Transverse colon (tissue), 4 donors: ENCODE measurements around the gene DGKE. TPM values are rescaled to one million over a fixed set of nuclear protein-coding genes. Genes with fewer than 3 reads are reported as not detected.

ENCODE experiments used
- DNase-seq: peaks from one replicate; pipeline ENCODE4 v3.0.0-alpha.2; 2019
- H3K27ac ChIP-seq, 4 donors: fragments of 200-600 bp; sonication (generic); 2 replicates each; pipeline ENCODE4 v1.5.1; 2016 to 2018; ENCODE audit warnings: inconsistent platforms in 4 of 4
- H3K27me3 ChIP-seq: fragments of 200-600 bp; sonication (generic); 2 replicates; pipeline ENCODE4 v1.5.1; 2017; ENCODE audit warnings: inconsistent platforms
- H3K36me3 ChIP-seq, 4 donors: fragments of 200-600 bp; sonication (generic); 2 replicates each; pipeline ENCODE4 v1.5.1; 2017 to 2019; ENCODE audit warnings: inconsistent platforms in 4 of 4
- H3K4me1 ChIP-seq, 4 donors: fragments of 200-600 bp; sonication (generic); 2 replicates each; pipeline ENCODE4 v1.5.1; 2017 to 2020; ENCODE audit warnings: inconsistent platforms in 4 of 4
- H3K4me3 ChIP-seq, 4 donors: fragments of 200-600 bp; sonication (generic); 1 replicate in 1 of 4; 2 replicates in 3 of 4; pipeline versions ENCODE4 v1.5.1 to v1.6.1; 2017 to 2019; ENCODE audit warnings: inconsistent platforms in 4 of 4
- H3K9me3 ChIP-seq, 2 donors: fragments of 200-600 bp; sonication (generic); 2 replicates each; pipeline ENCODE4 v1.5.1; 2017 to 2019; ENCODE audit warnings: inconsistent platforms in 2 of 2
- EP300 ChIP-seq: sonication (generic); formaldehyde crosslinking; IDR thresholded peaks from one replicate; pipeline ENCODE4 v1.6.1; 2017; ENCODE audit warnings: antibody characterized with exemption, low read depth
- POLR2A ChIP-seq: fragments of 450-650 bp; IDR thresholded peaks from one replicate; pipeline ENCODE4 v1.6.1; 2016; ENCODE audit warnings: antibody characterized with exemption, mild to moderate bottlenecking, moderate library complexity
- POLR2AphosphoS5 ChIP-seq, 3 donors: sonication (generic); formaldehyde crosslinking; IDR thresholded peaks; one replicate each; pipeline ENCODE4 v1.6.1; 2016; ENCODE audit warnings: antibody characterized with exemption in 3 of 3
- WGBS, 2 donors: methylation state at CpG; one replicate each; pipeline ENCODE4 v1.1.5; 2018; ENCODE audit warnings: low coverage in 1 of 2; 5-methylcytosine and 5-hydroxymethylcytosine counted together
- in situ Hi-C, 4 donors: fragments of 200-750 bp; cut with MboI; loops; one replicate each; pipeline versions ENCODE4 v1.15.0 to v1.15.1; 2017; ENCODE audit warnings: low sequenced_read_pairs in 3 of 4, low pct_ligation_motif_present in 1 of 4, low pct_unique_long_range_greater_than_20kb in 1 of 4
- intact Hi-C: fragments of 100-400 bp; cut with DNase I; formaldehyde crosslinking; loops from one replicate; pipeline ENCODE4 v1.15.1; 2023; ENCODE audit warnings: low total_unique reads
- total RNA-seq, 4 donors: library from RNA; depleted of rRNA; stranded (reverse); fragments of >200 nt; gene quantifications; one replicate each; pipeline ENCODE4 v1.1.0, GENCODE V29; 2016
- TF ChIP-seq, protein P1 (sequence below), 5 experiments: fragments of 200-600 bp in 3 of 5; fragments of 450-650 bp in 2 of 5; sonication (generic) in 3 of 5; IDR thresholded peaks; 1 replicate in 2 of 5; 2 replicates in 3 of 5; pipeline ENCODE4 v1.5.1; 2016 to 2017; ENCODE audit warnings: antibody characterized with exemption in 5 of 5, inconsistent platforms in 3 of 5, mild to moderate bottlenecking in 2 of 5, moderate library complexity in 1 of 5

Gene DGKE
- total RNA-seq, 4 donors from 2014 or later, result 2.6 to 35.9 (median 11.4) TPM

DNA sequence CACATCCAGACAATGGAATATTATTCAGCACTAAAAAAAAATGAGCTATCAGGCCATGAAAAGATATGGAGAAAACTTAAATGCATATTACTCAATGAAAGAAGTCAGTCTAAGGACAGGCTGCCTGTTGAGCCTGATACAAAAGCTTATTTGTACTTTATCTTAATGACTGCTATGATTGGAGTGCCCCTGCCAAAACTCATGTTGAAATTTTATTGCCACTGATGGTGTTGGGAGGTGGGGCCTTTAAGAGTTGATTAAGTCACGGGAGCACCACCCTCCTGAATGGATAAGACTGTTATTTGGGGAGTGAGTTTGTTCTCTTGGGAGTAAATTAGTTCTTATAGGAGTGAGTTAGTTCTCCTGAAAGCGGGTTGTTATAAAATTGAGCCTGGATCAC lies 10.1 kb upstream of the DGKE start:
- H3K4me1 ChIP-seq, result peaks cover 0 to 24% (median 9%) of the 10 kb centered on the region in 4 donors
- DNase-seq, result no peak
- H3K36me3 ChIP-seq, result no peaks in the 10 kb centered on the region
- no peaks in the 10 kb centered on the region for H3K27me3 ChIP-seq
- in situ Hi-C loops (loop anchor here in 1 of 4 donors (25.0 kb wide), 1 partner anchor 113 kb away; no protein-coding TSS in a partner anchor), intact Hi-C loops (no loop called here)
- H3K9me3 ChIP-seq, result no peaks in the 10 kb centered on the region
- H3K27ac ChIP-seq, result no peak overlapping the region
- no peak overlapping the region for H3K4me3 ChIP-seq
- 64 to 84% methylated on average over 2 of the region's 2 CpGs for WGBS, 2 donors
- TF ChIP-seq POLR2AphosphoS5 (IDR thresholded peaks at IDR 0.05) (no peak), EP300 (no peak), POLR2A (no peak)
- TF ChIP-seq, protein P1, sequence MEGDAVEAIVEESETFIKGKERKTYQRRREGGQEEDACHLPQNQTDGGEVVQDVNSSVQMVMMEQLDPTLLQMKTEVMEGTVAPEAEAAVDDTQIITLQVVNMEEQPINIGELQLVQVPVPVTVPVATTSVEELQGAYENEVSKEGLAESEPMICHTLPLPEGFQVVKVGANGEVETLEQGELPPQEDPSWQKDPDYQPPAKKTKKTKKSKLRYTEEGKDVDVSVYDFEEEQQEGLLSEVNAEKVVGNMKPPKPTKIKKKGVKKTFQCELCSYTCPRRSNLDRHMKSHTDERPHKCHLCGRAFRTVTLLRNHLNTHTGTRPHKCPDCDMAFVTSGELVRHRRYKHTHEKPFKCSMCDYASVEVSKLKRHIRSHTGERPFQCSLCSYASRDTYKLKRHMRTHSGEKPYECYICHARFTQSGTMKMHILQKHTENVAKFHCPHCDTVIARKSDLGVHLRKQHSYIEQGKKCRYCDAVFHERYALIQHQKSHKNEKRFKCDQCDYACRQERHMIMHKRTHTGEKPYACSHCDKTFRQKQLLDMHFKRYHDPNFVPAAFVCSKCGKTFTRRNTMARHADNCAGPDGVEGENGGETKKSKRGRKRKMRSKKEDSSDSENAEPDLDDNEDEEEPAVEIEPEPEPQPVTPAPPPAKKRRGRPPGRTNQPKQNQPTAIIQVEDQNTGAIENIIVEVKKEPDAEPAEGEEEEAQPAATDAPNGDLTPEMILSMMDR (IDR thresholded peaks at IDR 0.05), result no peak

DNA sequence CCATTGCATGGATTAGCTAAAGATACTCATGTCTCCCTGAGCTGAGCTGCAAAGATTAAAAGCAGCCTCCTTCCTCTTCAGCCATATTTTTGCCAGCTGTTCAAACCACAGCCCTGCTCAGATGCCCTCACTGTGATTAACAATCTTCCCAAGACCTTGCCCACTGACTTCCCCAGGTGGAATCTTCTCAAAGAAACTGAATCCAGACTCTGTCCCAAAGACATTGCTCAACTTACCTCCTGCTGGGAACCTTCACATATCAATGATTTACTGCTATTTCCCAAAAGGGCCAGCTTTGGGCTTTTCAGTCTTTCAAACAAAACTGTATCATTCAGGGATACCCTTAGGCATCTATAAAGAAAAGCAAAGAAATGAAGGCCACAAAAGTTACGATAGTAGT lies 9.4 kb upstream of the DGKE start:
- no peaks in the 10 kb centered on the region for H3K36me3 ChIP-seq
- in situ Hi-C loops (loop anchor here in 1 of 4 donors (25.0 kb wide), 1 partner anchor 113 kb away; no protein-coding TSS in a partner anchor), intact Hi-C loops (no loop called here)
- H3K9me3 ChIP-seq, result no peaks in the 10 kb centered on the region
- peaks cover 0 to 22% (median 7%) of the 10 kb centered on the region in 4 donors for H3K4me1 ChIP-seq
- no peak overlapping the region for H3K4me3 ChIP-seq
- no peak overlapping the region for H3K27ac ChIP-seq
- TF ChIP-seq POLR2A (no peak), POLR2AphosphoS5 (IDR thresholded peaks at IDR 0.05) (no peak)
- WGBS, 2 donors, result 86 to 93% methylated on average over 1 of the region's 1 CpG
- no peaks in the 10 kb centered on the region for H3K27me3 ChIP-seq
- DNase-seq, result no peak

DNA sequence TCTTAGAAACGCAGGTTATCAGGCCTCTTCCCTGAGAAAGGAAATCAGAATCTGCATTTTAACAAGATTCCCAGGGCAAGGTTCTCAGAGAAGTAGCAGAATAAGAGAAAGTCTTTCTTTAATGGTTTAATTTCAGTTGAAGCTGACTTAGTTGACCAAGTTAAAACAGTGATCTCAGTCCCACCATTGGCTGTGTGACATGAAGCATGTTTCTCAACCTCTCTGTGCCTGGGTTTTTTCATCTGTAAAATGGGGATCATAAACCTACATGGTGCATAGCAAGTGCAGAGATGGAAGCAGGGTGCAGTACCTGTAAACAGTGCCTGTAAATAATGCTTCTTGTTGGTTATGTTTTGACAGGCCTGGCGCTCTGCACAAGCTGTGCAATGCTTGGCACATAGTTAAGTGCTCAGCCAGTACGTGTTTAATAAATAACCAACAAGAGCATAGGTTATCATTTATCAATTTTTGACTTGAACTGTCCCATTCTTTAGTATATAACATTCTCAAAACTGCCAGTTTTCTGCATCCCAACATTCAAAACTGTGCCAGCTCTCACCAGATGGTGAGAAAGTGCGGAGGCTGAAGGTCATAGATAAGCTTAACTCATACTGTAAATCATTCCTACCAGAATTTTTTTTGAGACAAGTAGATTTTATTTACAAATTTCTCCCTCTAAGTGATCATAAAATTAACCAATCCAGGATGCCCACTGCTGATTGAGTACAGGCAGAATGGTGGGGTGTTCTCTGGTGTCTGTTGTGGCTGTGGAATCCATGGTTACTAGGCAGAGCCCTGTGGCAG lies 7.1 kb upstream of the DGKE start:
- DNase-seq, result no peak
- 59 to 75% methylated on average over 4 of the region's 4 CpGs for WGBS, 2 donors
- in situ Hi-C loops, result loop anchor here in 2 of 4 donors (5.0 to 25.0 kb wide), 2 partner anchors 110 to 285 kb away; no protein-coding TSS in a partner anchor
- TF ChIP-seq POLR2AphosphoS5 (IDR thresholded peaks at IDR 0.05) (no peak), POLR2A (no peak), EP300 (no peak)
- TF ChIP-seq, protein P1 (IDR thresholded peaks at IDR 0.05), result no peak
- no peak overlapping the region for H3K27ac ChIP-seq
- H3K27me3 ChIP-seq, result no peaks in the 10 kb centered on the region
- H3K9me3 ChIP-seq, result no peaks in the 10 kb centered on the region
- H3K4me1 ChIP-seq, result peaks cover 0 to 20% (median 3%) of the 10 kb centered on the region in 4 donors
- H3K36me3 ChIP-seq, result no peaks in the 10 kb centered on the region
- intact Hi-C loops, result no loop called here
- no peak overlapping the region for H3K4me3 ChIP-seq

- no peak overlapping the region for H3K27ac ChIP-seq
- 88 to 100% methylated on average over 1 to 7 of the region's 7 CpGs for WGBS, 2 donors
- H3K4me3 ChIP-seq, result no peak overlapping the region
- no peaks in the 10 kb centered on the region for H3K36me3 ChIP-seq
- no peaks in the 10 kb centered on the region for H3K9me3 ChIP-seq
- no peak for TF ChIP-seq POLR2A
- no peaks in the 10 kb centered on the region for H3K27me3 ChIP-seq
- DNase-seq, result no peak
- in situ Hi-C loops, result loop anchor here in 1 of 4 donors (25.0 kb wide), 1 partner anchor 281 kb away; no protein-coding TSS in a partner anchor
- intact Hi-C loops, result no loop called here
- H3K4me1 ChIP-seq, result peaks cover 14 to 36% (median 28%) of the 10 kb centered on the region in 4 donors
Measured at GRCh38 chr17:56830726-56831368, 3.1 kb upstream of the DGKE start.
